Lung (tissue), 12 donors: ENCODE measurements around the gene CANX. TPM values are rescaled to one million over a fixed set of nuclear protein-coding genes. Genes with fewer than 3 reads are reported as not detected.

ENCODE experiments used
- ATAC-seq: fragments of 200-7000 bp; cut with Tn5 transposase; one replicate; pipeline ENCODE4 v1.9.1; 2020; ENCODE audit warnings: moderate number of reproducible peaks; ENCODE audit not compliant: insufficient read depth, low FRiP score
- DNase-seq, 3 donors: peaks; one replicate each; pipeline ENCODE4 v3.0.0-alpha.2; 2013 to 2017
- H3K27ac ChIP-seq, 2 donors: one replicate each; pipeline ENCODE4 v1.5.1; 2013; ENCODE audit warnings: mild to moderate bottlenecking in 2 of 2, moderate library complexity in 2 of 2, control low read depth in 1 of 2, inconsistent platforms in 1 of 2, low read depth in 1 of 2, low read length in 1 of 2
- H3K27me3 ChIP-seq, 3 donors: one replicate each; pipeline ENCODE4 v1.5.1; 2013; ENCODE audit warnings: low read length in 2 of 3; ENCODE audit not compliant: control insufficient read depth in 3 of 3, insufficient read depth in 3 of 3
- H3K36me3 ChIP-seq, 4 donors: one replicate each; pipeline ENCODE4 v1.5.1; 2013; ENCODE audit warnings: low read length in 4 of 4, mild to moderate bottlenecking in 1 of 4, moderate library complexity in 1 of 4; ENCODE audit not compliant: control insufficient read depth in 4 of 4, insufficient read depth in 4 of 4
- H3K4me1 ChIP-seq, 5 donors: one replicate each; pipeline ENCODE4 v1.5.1; 2013; ENCODE audit warnings: low read length in 5 of 5, mild to moderate bottlenecking in 2 of 5, moderate library complexity in 1 of 5; ENCODE audit not compliant: control insufficient read depth in 5 of 5, insufficient read depth in 5 of 5
- H3K4me3 ChIP-seq: one replicate; pipeline ENCODE4 v1.5.1; 2013; ENCODE audit warnings: mild to moderate bottlenecking, control low read depth, moderate library complexity
- H3K9ac ChIP-seq, 2 donors: one replicate each; pipeline ENCODE4 v1.5.1; 2013; ENCODE audit warnings: low read length in 2 of 2, control low read depth in 1 of 2; ENCODE audit not compliant: insufficient read depth in 1 of 2
- H3K9me3 ChIP-seq, 4 donors: one replicate each; pipeline ENCODE4 v1.5.1; 2013; ENCODE audit warnings: low read length in 3 of 4, mild to moderate bottlenecking in 1 of 4, moderate library complexity in 1 of 4; ENCODE audit not compliant: control insufficient read depth in 4 of 4, insufficient read depth in 3 of 4
- WGBS, 2 donors: extraction: QIAGEN DNeasy Blood & Tissue Kit; methylation state at CpG; one replicate each; pipeline ENCODE4 v1.1.7; 2013; 5-methylcytosine and 5-hydroxymethylcytosine counted together
- polyA plus RNA-seq, 2 donors: library from polyadenylated mRNA; stranded (reverse); fragments of 200-250 nt; gene quantifications; one replicate each; pipeline ENCODE4 v1.2.1, GENCODE V29; 2013
- total RNA-seq, 2 donors: library from RNA; depleted of rRNA in 1 of 2; stranded (reverse); fragments of >200 nt in 1 of 2; gene quantifications; one replicate each; pipeline ENCODE4 v1.2.1, GENCODE V29; 2014 to 2021
- TF ChIP-seq, protein P1 (sequence below): IDR thresholded peaks from 2 replicates; pipeline ENCODE4 v1.5.1; 2012; ENCODE audit warnings: mild to moderate bottlenecking; ENCODE audit errors: control extremely low read depth, extremely low read depth
- donor health status: control.
- donor health status: control.
- donor health status: Bipolar disorder and iron deficiency.
- donor health status: healthy.
- donor health status: DM: yes; HTN: yes; CAD: no.

Gene CANX
- total and polyA plus RNA-seq, 4 donors, result 132 to 924 (median 294) TPM

DNA sequence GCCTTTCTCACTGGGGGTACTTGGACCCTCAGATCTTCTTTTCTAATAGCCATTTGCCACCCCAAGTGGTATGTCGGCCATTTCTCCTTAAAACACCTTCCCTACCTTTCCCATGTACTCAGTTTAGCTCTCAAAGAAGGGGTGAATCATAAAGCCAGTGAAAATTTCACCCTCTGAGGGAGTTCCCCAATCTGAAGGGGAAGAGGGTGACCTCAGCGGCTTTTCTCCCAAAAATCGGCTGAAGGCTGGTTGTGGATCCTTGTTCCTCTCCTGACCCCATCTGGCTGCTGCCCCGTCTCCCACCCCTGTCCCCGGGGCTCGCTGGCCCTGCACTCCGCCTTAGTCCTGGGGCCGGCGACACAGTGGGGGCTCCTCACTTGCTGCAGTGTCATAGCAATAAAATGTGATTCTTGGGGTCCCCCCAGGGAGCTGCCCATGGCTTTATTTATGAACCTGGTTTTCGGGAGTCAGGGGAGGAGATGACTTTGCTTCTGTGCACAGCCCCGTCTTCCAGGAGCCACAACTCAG lies 77.7 kb downstream of the CANX start:
- TF ChIP-seq, protein P1, sequence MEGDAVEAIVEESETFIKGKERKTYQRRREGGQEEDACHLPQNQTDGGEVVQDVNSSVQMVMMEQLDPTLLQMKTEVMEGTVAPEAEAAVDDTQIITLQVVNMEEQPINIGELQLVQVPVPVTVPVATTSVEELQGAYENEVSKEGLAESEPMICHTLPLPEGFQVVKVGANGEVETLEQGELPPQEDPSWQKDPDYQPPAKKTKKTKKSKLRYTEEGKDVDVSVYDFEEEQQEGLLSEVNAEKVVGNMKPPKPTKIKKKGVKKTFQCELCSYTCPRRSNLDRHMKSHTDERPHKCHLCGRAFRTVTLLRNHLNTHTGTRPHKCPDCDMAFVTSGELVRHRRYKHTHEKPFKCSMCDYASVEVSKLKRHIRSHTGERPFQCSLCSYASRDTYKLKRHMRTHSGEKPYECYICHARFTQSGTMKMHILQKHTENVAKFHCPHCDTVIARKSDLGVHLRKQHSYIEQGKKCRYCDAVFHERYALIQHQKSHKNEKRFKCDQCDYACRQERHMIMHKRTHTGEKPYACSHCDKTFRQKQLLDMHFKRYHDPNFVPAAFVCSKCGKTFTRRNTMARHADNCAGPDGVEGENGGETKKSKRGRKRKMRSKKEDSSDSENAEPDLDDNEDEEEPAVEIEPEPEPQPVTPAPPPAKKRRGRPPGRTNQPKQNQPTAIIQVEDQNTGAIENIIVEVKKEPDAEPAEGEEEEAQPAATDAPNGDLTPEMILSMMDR, result no peak
- WGBS, 2 donors, result 73 to 86% methylated on average over 11 of the region's 11 CpGs
- ATAC-seq (no peak), DNase-seq (no peak)
- no peak overlapping the region for H3K27ac ChIP-seq
- no peaks in the 10 kb centered on the region for H3K9me3 ChIP-seq
- no peak overlapping the region for H3K4me3 ChIP-seq
- peaks cover 16 to 50% (median 43%) of the 10 kb centered on the region in 4 donors for H3K36me3 ChIP-seq
- peaks cover 0 to 3% (median 0%) of the 10 kb centered on the region in 5 donors for H3K4me1 ChIP-seq
- no peaks in the 10 kb centered on the region for H3K27me3 ChIP-seq
- H3K9ac ChIP-seq, result no peak overlapping the region

DNA sequence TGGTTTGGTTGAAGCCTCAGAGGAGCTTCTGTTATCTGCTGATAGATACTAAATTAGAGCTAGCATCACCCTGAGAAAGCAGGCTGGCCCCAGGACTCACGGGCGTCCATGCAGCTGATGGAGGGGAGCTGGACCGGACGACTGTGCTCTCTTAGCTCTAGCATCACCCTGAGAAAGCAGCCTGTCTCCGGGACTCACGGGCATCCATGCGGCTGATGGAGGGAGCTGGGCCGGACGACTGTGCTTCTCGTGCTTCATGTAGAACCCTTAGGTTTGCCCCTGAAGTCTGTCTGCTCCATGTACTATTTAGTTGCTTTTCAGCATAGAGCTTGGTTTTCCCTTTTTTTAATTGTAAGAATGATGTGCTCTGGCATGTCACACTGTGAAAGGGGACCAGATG lies 78.7 kb downstream of the CANX start:
- Histone ChIP-seq H3K27ac (no peak overlapping the region), H3K36me3 (peaks cover 10 to 42% (median 38%) of the 10 kb centered on the region in 4 donors), H3K4me3 (no peak overlapping the region), H3K9me3 (no peaks in the 10 kb centered on the region), H3K27me3 (no peaks in the 10 kb centered on the region), H3K9ac (no peak overlapping the region), H3K4me1 (peaks cover 0 to 3% (median 0%) of the 10 kb centered on the region in 5 donors)
- WGBS, 2 donors, result 93 to 98% methylated on average over 10 of the region's 10 CpGs
- TF ChIP-seq, protein P1, result no peak
- DNase-seq, result no peak
- no peak for ATAC-seq

DNA sequence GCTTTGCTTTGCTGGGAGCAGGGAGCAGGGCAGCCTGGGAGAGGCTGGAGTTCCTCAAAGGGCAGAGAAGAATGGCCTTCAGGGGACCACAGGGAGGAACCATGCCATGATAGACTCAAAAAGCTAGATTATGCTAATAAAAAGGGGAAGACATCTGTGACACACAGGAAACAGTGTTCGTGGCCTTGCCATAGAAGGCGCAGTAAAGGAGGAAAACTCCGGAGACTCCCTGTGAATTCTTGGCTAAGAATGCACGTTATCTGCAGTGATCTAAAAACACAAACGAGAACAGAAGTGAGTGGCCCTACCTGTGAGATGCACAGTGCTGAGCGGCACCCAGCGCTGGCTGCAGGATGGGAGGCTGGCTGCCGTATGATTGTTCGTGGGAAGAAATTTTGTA lies 79.1 kb downstream of the CANX start:
- no peak for DNase-seq
- Histone ChIP-seq H3K27me3 (no peaks in the 10 kb centered on the region), H3K4me3 (no peak overlapping the region), H3K9ac (no peak overlapping the region), H3K27ac (no peak overlapping the region), H3K9me3 (no peaks in the 10 kb centered on the region), H3K4me1 (peaks cover 0 to 3% (median 0%) of the 10 kb centered on the region in 5 donors), H3K36me3 (peaks cover 8 to 42% (median 35%) of the 10 kb centered on the region in 4 donors)
- TF ChIP-seq, protein P1, result no peak
- no peak for ATAC-seq
- 37 to 66% methylated on average over 9 of the region's 9 CpGs for WGBS, 2 donors

DNA sequence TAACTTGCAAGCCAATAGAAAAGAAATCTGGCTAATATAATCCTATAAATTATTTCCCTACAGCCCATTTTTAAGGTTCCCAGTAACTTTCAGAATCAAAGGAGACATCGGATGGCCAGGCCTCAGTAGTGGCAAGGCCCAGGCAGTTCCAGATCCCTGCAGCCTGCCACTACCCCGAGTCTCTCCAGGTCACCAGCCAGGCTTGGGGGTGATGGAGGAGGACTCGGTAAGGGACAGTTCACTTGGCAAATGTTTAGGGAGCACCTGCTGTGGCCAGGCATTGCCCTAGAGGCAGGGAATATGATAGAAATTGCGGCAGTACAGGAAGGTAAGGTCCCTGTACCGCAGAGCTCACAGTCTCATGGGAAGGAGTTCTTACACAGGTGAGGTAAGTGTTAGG lies 79.8 kb downstream of the CANX start:
- 95 to 97% methylated on average over 5 of the region's 5 CpGs for WGBS, 2 donors
- peaks cover 0 to 3% (median 0%) of the 10 kb centered on the region in 5 donors for H3K4me1 ChIP-seq
- ATAC-seq, result no peak
- H3K9ac ChIP-seq, result no peak overlapping the region
- H3K4me3 ChIP-seq, result no peak overlapping the region
- no peaks in the 10 kb centered on the region for H3K27me3 ChIP-seq
- DNase-seq, result no peak
- TF ChIP-seq, protein P1, result no peak
- H3K36me3 ChIP-seq, result peaks cover 1 to 36% (median 31%) of the 10 kb centered on the region in 4 donors
- no peak overlapping the region for H3K27ac ChIP-seq
- H3K9me3 ChIP-seq, result no peaks in the 10 kb centered on the region
